ENCODE measurements around the gene AP2A1.

The AP2A1 gene

DNA sequence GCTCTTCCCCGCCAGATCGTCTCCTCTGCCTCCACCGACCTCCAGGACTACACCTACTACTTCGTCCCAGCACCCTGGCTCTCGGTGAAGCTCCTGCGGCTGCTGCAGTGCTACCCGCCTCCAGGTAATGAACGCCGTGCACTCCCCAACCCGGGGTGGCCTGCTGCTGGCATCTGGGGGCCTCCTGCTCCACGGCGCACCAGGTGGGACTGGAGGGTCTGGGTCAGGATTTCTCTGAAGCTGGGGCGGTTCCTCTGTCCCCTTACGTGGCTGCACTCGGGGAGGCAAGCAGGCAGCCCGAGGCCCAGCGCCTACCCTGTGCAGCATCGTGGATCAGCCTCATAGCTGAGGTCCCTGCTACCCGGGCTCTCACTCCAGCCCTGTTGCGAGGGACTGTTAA, 28.8 kb downstream of the AP2A1 start:
- no peak for DNase-seq

DNA sequence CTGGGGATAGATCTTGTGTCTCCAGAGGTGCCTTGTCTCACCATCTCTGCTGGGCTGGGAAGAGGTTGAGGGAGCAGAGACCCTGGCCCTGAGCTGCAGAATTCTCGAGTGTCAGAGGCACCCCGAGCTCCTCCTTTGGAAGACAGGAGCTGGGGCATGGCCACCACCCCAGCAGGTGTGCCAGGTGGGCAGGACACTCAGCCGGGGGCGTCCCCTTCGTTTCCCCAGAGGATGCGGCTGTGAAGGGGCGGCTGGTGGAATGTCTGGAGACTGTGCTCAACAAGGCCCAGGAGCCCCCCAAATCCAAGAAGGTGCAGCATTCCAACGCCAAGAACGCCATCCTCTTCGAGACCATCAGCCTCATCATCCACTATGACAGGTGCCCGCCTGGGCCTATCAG, 31.8 kb downstream of the AP2A1 start:
- no peak for DNase-seq

DNA sequence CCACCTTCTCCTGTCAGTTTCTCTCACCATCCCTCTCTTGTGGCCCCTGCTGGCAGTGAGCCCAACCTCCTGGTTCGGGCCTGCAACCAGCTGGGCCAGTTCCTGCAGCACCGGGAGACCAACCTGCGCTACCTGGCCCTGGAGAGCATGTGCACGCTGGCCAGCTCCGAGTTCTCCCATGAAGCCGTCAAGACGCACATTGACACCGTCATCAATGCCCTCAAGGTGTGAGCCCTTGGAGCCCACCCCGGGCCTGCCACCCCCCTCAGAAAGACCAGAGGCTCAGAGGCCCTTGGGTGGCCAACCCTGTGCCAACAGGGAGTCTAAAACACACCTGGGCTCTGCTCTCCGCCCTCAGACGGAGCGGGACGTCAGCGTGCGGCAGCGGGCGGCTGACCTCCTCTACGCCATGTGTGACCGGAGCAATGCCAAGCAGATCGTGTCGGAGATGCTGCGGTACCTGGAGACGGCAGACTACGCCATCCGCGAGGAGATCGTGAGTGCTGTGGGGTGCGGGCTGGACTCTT, 32.5 kb downstream of the AP2A1 start:
- DNase-seq: no peak

- DNase-seq: no peak
Observed at GRCh38 chr19:49799798-49800376, 33.1 kb downstream of the AP2A1 start.

DNA sequence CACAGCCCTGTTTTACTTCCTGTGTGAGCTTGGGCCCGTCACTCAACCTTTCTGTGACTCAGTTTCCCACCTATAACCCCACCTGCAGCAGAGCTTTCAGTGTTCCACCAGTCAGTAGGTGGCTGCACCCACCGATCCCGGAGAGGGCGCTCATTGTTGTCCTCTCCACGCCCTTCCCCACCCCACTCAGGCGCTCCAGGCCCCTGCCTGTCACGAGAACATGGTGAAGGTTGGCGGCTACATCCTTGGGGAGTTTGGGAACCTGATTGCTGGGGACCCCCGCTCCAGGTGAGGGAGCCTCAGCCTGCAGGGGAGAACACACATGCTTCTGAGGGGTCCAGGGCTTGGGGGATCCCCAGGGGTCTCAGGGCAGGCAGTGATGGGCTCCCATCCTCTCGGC, 34.0 kb downstream of the AP2A1 start:
- no peak for DNase-seq

DNA sequence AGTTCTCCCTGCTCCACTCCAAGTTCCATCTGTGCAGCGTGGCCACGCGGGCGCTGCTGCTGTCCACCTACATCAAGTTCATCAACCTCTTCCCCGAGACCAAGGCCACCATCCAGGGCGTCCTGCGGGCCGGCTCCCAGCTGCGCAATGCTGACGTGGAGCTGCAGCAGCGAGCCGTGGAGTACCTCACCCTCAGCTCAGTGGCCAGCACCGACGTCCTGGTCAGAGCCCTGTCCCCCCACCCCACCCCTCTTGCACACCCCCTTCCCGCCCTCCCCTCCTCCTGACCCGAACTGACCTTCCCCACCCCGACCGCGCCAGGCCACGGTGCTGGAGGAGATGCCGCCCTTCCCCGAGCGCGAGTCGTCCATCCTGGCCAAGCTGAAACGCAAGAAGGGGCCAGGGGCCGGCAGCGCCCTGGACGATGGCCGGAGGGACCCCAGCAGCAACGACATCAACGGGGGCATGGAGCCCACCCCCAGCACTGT, 34.6 kb downstream of the AP2A1 start:
- DNase-seq: no peak

GRCh38 chr19:49801966-49802661, 35.3 kb downstream of the AP2A1 start:
- no peak for DNase-seq

DNA sequence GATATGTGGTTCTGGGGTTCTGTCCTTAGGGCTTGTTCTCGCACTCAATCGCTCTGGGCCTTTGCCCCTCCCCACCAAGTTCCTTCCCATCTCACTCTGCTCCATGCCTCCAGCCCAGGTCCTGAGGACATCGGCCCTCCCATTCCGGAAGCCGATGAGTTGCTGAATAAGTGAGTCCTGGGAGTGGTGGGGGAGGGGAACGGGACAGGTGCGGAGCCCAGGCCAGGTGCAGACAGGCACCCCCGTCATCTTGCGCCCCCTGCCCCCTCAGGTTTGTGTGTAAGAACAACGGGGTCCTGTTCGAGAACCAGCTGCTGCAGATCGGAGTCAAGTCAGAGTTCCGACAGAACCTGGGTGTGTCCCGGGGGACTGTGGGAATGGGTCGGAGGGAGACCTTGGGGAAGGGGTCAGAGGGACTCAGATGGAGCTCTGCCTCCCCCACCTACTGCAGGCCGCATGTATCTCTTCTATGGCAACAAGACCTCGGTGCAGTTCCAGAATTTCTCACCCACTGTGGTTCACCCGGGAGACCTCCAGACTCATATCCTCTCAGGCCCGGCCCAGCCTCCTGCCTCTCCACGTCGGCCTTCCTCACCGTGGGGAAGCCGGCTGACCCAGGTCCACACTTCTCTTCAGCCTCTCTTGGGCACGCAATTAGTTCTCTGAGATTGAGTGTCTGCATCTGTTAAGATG, 36.2 kb downstream of the AP2A1 start:
- no peak for DNase-seq

DNA sequence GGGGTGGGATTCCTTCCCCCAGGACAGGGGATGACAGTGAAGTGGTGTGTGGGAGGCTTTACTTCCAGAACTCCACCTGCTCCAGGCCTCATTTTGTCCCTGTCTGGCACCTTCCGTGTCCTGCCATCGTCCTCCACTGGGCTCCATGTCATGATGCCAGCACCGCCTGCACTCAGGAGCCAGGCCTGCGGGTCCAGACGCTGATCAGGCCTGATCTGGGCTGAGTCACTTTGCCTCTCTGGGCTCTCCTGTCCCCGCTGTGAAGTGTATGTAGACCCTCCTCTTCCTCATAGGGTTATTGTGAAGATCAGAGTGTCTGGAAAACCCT, 36.7 kb downstream of the AP2A1 start:
- no peak for DNase-seq

DNA sequence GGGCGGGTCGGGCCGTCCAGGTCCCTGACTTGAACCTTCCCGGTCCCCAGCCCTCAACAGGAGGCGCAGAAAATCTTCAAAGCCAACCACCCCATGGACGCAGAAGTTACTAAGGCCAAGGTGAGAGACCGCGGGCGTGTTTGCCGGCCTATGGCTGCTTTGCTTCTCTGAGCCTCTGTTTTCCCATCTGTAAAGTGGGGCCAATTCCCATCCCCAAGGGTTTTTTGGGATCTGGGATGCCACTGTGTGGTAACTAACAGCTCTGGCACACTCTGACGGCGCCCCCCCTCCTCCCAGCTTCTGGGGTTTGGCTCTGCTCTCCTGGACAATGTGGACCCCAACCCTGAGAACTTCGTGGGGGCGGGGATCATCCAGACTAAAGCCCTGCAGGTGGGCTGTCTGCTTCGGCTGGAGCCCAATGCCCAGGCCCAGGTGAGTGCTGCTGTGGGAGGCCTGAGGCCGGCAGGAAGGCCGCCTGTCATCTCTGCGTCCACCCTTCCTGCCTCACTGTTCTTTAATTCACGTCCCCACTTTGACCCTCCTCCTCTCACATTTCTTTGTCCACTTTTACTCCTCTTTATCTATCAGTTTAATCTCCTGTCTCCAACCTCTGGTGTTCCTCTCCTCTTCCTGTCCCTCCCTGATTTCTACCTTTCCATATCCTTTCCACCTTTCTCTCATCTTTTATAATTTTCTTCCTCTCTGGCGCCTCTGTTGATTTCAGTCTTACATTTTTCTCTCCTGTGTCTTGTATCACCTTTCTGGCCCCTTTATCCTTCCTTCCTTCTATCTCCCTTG, 39.2 kb downstream of the AP2A1 start:
- DNase-seq: no peak

- no peak for DNase-seq
Observed at GRCh38 chr19:49806620-49806959, 39.8 kb downstream of the AP2A1 start.

DNA sequence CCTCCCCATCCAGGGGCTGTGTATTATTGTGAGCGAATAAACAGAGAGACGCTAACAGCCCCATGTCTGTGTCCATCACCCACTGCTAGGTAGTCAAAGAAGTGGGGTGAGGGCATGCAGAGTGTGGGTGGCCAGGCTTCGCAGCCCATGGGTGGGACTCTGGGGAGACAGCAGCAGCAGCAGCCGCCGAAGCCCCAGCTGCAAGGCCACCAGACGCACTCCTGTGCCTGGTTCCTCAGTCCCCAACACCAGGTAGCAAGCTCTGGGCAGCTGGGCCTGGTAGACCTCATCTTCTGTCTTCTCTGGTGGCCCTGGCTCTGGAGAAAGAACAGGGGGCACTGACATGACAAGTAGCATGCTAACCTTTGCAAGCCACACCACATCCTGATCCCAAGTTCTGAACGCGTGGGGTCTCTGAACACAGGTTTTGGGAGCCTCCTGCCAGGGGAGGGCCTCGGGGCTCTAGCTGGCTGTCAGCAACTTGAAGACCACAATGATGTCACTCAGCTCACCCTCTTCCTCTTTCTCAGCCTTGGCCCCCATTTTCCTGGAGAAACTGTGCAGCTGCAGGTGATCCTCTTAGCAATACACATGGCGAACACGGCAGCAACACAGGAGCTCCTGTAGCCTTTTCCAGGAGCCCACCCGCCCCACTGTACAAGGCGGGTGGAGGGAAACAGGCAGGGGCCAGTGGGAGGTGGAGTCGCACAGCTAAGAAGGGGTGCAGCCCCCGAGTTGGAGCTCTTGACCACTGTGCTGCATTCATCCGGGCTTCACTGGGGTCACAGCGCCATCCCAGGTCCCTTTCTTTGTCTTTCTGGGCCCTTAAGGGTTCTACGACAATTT, 40.5 kb downstream of the AP2A1 start:
- no peak for DNase-seq

GRCh38 chr19:49807904-49808675, 41.3 kb downstream of the AP2A1 start:
- no peak for DNase-seq

DNA sequence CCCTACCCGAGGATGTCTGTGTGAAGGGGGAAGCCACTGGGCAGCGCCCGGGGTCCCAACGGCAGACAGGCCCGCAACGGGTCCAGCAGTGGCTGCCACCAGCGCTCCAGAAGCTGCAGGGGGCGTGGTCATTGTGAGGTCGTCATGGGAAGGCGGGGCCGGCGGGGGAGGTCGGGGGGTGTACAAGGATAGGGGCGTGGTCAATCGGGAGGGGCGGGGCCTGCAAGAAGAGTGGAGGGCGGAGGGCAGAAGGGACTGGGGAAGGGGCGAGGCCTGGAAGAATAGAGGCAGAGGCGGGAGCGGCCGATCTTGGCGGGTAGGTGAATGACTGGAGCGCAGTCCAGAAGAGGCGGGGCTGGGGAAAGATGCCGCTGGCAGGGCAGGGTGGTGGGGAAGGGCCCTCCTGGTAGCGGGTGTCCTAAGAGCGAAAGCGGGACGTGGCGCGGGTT, 41.9 kb downstream of the AP2A1 start:
- DNase-seq: peak; percentile 23

GRCh38 chr19:49809160-49809940, 42.5 kb downstream of the AP2A1 start:
- DNase-seq: no peak

DNA sequence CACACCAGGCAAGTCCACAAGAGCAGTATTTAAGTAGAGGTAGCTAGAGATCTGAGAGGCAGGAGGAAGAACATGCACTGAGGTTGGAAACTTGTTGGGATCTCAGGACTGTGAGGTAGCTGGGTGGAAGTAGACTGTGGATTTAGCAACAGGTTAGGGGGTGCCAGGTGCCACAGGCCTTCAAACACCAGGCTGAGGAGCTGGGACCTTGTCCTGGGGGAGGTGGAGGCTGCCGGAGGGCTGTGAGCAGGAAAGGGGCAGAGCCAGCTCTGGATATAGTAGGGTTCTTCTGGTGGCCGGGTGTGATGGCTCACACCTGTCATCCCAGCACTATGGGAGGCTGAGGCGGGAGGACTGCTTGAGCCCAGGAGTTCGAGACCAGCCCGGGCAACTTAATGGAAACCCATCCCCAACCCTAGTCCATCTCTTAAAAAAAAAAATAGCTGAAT, 43.2 kb downstream of the AP2A1 start:
- no peak for DNase-seq

DNA sequence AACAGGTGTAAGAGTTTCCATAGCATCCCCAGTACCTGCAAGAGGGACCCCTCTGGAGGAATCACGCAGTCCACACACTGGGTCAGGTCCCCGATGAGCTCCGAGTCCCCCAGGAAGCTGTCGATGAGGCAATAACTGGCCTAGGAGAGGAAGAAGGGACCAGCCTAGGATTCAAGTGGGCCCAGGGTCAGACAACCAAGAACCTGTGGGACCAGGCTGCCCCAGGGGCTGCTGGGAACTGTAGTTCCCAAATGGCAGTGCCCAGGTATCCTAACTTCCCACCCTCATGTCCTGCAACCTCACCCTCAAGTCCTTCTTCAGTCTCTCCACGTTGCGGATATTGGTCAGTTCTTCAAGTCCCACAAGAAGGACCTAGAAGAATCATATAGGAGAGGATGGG, 44.5 kb downstream of the AP2A1 start:
- DNase-seq: no peak

GRCh38 chr19:49812452-49812996, 45.7 kb downstream of the AP2A1 start:
- DNase-seq: no peak

GRCh38 chr19:49812997-49813861, 46.4 kb downstream of the AP2A1 start, which contains the start of gene FUZ:
Gene FUZ, minus strand, starts transcription at chr19:49813292. Its CDS starts 186 bp downstream, at chr19:49813106.
- DNase-seq: peak; percentile 99
